CD1c-positive myeloid dendritic cell (primary cell): Measurements from ENCODE around the gene FCN2.

Experiments
- DNase-seq: peaks from one replicate; pipeline ENCODE4 v3.0.0-alpha.2; 2016; ENCODE audit errors: extremely low spot score

FCN2 gene

GRCh38 chr9:134869554-134870300 is 10.9 kb upstream of the FCN2 start:
- no peak for DNase-seq

GRCh38 chr9:134870301-134870694 is 10.3 kb upstream of the FCN2 start:
- no peak for DNase-seq

DNA sequence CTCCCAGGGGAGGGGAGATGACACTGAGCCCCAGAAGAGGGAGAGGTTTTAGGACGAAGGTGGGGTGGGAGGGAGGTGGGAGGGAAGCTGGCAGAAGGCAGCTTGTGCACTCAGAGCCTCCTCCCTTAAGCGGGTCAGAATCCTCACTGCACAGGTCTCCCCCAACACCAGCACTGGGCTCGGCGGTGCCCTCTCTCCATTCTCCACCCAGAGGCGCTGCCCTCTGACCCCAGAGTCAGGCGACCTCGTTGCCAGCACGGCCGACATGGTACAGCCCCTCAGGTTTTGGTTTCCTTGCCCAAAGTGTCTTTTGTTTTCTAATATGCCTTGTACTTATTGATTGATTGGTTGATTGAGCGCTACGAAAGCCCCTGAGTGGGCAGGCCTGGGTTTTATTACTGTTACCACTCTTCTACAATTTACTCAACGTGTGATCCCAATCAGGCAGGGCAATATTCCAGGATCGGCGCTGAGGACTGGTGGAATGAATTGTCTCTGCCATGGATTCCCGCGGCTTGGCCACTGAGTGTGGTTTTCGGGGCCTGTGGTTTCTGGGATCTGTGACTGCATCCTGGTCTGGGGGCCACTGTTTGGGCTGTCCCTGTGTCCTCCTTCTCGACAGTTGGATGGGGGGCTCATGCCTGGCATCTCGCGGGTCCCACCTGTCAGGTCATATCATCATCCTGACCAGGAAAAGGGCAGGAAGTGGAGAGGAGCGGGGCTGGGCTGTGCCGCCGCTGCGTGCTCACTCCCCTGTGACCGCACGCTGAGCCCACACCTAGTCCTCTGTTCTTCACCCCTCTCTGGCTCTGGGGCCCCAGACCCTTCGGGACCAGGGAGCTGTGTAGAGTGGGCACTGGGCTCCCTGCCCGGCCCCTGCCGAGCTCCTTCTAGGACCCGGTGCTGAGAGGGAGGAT is 9.6 kb upstream of the FCN2 start:
- no peak for DNase-seq

- no peak for DNase-seq
Measured at GRCh38 chr9:134871697-134872340, 8.8 kb upstream of the FCN2 start.

DNA sequence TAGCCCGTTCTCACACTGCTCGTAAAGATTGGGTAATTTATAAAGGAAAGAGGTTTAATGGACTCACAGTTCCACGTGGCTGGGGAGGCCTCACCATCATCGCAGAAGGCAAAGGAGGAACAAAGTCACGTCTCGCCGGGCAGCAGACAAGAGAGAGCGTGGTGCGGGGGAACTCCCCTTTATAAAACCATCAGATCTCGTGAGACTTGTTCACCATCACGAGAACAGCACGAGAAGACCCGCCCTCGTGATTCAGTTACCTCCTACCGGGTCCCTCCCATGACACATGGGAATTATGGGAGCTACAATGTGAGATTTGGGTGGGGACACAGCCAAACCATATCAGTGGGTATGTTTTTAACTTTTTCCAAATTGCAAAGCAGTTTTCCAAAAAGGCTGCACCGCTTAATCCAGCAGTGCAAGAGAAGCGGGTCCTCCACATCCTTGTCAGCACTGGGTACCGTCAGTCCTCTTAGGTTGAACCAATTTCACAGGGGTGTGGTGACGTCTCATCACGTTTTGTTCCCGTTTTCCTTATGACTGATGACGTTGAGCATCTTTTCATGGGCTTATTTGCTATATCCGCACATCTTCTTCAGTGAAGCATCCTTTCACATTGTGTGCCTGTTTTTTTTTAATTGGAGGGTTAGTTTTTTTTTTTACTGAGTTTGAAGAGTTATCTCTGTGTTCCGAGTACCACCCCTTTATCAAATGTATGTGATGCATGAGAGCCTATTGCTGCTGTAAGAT is 8.0 kb upstream of the FCN2 start:
- no peak for DNase-seq

DNA sequence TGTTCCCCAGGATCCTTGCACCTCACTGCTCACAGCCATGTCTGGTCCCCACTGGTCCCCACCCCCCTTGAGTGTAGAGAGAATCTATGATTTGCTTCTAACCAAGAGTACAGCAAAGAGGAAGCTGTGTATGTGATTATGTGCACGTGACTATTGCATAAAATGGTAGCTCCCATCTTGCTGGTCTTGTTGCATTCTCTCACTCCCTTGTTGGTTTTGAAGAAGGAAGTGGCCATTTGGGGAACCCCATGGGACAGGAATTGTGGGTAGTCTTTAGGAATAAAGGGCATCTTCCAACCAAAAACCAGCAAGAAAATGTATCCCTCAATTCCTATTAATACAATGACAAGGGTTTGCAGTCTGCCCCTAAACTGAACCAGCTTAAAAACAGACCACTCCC is 5.2 kb upstream of the FCN2 start:
- peak; percentile 15 for DNase-seq

- no peak for DNase-seq
Measured at GRCh38 chr9:134877541-134877940, 3.1 kb upstream of the FCN2 start.

DNA sequence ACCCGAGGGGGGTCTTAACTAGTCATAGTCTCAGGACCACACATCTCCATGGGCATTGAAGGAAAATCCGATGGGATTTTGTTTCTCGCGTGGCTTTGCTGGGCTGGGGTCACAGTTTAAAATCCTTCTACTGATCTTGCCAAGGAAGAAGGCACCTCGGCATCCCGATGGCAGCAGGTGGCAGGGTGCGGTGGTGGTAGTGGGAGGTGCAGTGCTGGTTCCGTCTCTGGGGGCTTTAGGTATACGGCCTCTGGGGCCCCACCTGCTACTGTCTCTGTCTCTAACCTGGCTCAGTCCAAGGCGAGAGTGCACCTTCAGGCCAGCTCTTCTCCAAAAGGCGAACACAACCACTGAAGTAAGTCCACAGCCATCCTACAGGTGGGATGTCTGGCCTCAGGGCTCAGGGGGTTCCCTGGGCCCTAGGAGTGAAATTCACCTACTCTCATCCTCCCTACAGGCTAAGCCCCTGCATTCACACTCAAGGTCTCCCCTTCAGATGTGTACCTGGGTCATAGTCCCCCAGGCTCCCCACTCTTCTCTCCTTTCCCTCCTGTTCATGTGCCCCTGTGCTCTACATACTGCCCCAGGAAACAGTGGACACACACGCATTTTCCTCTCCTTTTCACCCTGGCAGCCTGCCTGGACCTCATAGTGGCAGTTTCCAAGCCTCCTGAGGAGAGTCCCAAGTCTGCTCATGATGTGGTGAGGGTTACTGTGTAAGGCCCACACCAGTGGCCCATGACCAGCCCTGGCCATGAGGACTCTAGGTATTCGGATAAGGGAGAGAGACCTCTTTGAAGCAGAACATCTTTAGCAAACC is 736 bp upstream of the FCN2 start:
- DNase-seq, result no peak

DNA sequence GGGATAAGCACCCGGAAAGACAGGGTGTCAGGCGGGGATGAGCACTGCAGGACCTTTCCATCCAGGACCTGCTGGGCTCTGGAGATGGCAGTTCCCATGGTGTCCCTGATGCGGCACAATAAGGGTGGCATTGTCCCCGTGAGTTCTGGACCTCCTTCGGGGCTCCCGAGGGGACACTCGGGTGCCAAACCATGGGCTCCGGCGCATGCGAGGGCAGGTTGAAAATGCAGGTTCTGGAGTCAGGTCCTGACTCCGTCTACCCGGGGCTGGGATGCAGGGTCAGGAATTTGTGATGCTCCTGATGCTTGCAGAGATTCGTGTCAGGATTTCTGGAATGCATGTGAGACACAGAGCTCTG is 682 bp downstream of the FCN2 start:
- DNase-seq, result no peak

DNA sequence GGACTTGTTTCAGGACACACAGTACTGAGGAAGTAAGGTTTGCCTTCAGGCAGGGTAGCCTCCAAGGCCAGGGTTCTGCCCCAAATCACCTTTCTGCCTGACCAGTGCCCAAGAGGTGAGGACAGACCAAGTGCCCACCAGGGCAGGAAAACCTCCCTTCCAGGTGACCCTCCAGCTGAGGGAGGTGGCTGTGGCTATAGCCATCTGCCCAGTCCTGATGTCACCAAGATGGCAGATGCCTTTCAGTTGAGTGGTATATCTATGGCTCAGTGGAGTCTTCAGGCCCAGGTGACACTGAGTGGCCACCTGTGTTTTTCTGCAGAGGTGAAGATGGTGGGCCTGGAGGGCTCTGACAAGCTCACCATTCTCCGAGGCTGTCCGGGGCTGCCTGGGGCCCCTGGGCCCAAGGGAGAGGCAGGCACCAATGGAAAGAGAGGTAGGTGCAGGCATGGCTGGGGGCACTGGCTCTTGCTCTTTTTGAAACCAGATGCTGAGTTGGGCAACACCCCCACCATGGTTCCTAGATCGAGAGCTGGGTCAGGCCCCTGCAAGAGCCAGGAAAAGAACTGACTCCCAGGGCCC is 1.7 kb downstream of the FCN2 start:
- DNase-seq, result no peak

DNA sequence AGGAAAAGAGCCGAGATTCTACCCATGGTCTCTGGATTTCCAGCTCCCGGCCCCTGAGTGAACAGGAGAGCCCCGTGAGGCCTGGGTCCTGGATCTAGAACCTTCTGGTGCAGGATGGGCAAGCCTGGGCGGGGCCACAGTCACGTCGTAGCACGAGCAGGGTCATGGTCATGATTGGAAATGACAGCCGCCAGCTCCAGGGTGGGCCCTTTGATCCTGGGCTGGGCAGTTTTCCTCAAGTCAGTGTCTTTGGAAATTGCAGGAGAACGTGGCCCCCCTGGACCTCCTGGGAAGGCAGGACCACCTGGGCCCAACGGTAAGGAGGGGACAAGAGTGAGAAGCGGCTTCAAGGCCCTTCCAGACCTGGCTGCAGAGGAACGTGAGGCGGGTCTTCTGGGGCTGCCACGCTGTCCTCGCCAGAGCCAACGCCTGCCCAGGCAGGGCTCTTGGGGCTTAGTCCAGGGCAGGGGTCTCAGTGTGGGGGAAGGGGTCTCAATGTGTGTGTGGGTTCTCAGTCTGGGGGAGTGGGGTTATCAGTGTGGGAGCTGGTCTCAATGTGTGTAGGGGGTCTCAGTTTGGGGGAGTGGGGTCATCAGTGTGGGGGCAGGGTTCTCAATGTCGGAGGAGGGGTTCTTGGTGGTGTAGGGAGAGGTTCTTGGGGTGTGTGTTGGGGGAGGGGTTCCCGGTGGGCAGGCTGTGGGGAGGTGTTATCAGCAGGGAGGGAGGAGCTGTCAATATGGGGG is 2.6 kb downstream of the FCN2 start:
- DNase-seq, result no peak

- DNase-seq, result no peak
Measured at GRCh38 chr9:134884492-134884891, 3.9 kb downstream of the FCN2 start.

GRCh38 chr9:134885001-134885678 is 4.5 kb downstream of the FCN2 start:
- no peak for DNase-seq

DNA sequence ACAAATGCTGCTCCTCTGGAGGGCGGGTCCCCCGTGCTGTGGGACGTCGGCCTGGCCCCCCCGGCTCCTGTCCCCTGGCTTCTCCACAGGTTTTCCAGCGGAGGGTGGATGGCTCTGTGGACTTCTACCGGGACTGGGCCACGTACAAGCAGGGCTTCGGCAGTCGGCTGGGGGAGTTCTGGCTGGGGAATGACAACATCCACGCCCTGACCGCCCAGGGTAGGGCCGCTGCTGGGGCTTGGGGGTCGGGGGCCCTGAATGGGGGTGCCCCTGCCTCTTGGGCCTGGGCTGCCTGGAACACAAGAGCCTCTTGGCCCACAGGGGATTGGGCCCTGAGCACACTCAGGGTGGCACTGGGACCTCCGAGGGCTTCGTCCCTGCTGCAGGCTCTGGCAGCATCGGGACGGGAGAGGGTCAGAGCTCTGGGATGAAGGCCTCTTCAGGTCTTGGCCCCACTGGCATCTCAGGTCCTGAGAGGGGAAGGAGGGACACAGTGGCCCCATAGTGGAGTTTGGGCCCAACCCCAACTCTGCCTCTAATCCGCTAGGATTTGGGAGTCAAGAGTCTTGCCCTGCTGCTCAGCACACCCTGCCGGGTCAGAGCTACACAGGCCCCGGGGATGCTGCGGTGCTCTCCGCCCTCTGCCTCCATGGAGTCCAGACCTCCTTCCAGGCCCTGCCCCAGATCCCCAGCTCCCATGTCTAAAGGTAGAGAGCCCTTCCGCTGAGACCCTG is 5.2 kb downstream of the FCN2 start:
- DNase-seq, result no peak

DNA sequence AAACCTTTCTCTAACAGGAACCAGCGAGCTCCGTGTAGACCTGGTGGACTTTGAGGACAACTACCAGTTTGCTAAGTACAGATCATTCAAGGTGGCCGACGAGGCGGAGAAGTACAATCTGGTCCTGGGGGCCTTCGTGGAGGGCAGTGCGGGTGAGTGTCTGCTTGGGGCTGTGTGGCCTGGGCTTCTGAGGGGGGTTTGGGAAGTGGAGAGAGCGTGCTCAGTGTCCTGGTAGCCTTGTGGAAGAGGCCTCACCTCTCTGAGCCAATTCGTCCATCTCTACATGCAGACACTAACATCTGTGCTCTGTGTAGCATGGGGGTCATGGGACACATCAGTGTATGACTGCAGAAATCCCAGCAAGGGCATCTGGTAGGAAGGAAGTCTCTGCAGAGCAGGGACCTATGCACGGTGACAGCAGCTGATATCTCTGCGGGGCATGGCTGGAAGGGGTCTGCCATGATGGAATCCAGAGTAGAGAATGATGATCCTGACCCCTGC is 5.9 kb downstream of the FCN2 start:
- no peak for DNase-seq

DNA sequence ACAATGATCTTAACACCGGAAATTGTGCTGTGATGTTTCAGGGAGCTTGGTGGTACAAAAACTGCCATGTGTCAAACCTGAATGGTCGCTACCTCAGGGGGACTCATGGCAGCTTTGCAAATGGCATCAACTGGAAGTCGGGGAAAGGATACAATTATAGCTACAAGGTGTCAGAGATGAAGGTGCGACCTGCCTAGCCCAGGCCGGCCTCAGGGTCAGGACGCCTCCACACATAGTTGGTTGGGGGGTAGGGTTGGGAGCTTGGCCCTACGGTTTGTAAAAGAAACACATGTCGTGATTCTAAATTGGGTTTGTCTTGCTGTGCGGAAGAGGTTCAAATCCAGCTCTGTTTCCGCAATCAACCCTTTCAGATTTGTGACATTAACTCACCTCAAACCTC is 6.6 kb downstream of the FCN2 start:
- DNase-seq, result no peak

- peak; percentile 40 for DNase-seq
Measured at GRCh38 chr9:134887686-134888602, 7.3 kb downstream of the FCN2 start.
